ENCODE measurements around the gene M1AP.

GRCh38 chr2:74575320-74575719 is 72.8 kb downstream of the M1AP start:
- TF ChIP-seq, protein P1, sequence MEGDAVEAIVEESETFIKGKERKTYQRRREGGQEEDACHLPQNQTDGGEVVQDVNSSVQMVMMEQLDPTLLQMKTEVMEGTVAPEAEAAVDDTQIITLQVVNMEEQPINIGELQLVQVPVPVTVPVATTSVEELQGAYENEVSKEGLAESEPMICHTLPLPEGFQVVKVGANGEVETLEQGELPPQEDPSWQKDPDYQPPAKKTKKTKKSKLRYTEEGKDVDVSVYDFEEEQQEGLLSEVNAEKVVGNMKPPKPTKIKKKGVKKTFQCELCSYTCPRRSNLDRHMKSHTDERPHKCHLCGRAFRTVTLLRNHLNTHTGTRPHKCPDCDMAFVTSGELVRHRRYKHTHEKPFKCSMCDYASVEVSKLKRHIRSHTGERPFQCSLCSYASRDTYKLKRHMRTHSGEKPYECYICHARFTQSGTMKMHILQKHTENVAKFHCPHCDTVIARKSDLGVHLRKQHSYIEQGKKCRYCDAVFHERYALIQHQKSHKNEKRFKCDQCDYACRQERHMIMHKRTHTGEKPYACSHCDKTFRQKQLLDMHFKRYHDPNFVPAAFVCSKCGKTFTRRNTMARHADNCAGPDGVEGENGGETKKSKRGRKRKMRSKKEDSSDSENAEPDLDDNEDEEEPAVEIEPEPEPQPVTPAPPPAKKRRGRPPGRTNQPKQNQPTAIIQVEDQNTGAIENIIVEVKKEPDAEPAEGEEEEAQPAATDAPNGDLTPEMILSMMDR (IDR thresholded peaks at IDR 0.05; ENCODE audit: low read depth, low read length, poor library complexity, severe bottlenecking), result no peak
- no peak for TF ChIP-seq EZH2phosphoT487 (IDR thresholded peaks at IDR 0.05; ENCODE audit: borderline replicate concordance, low read length)
